A172 (cell line): ENCODE results near the gene CPOX. TPM values are rescaled to one million over a fixed set of nuclear protein-coding genes. Genes with fewer than 3 reads are reported as not detected.
"Not testable (repeated sequence)": the region's sequence is repeated elsewhere in the genome, so short reads cannot be mapped to it uniquely, and the experiment has no call there.

Source experiments
- DNase-seq: peaks from one replicate; pipeline ENCODE4 v3.0.0-alpha.2; 2015; ENCODE audit warnings: low spot score
- total RNA-seq: library from RNA; depleted of rRNA; stranded (reverse); fragments of >200 nt; shearing (Covaris generic); gene quantifications from 2 replicates; pipeline ENCODE4 v1.2.3, GENCODE V29; 2014; rRNA removed

Gene CPOX
- 37.1 and 41.3 TPM in 2 replicates for total RNA-seq

GRCh38 chr3:98593046-98593936 lies at the start of gene CPOX:
Gene CPOX (minus strand): TSS chr3:98593611. CDS start chr3:98593504, 107 bp downstream.
- DNase-seq = peak; percentile 86

GRCh38 chr3:98642769-98643168 lies 49.4 kb upstream of the CPOX start:
- not testable (repeated sequence) for DNase-seq

- DNase-seq = not testable (repeated sequence)
Observed at GRCh38 chr3:98641756-98642155, 48.3 kb upstream of the CPOX start.

- DNase-seq = not testable (repeated sequence)
Observed at GRCh38 chr3:98638515-98638914, 45.1 kb upstream of the CPOX start.

GRCh38 chr3:98630416-98630815 lies 37.0 kb upstream of the CPOX start:
- DNase-seq = no peak

DNA sequence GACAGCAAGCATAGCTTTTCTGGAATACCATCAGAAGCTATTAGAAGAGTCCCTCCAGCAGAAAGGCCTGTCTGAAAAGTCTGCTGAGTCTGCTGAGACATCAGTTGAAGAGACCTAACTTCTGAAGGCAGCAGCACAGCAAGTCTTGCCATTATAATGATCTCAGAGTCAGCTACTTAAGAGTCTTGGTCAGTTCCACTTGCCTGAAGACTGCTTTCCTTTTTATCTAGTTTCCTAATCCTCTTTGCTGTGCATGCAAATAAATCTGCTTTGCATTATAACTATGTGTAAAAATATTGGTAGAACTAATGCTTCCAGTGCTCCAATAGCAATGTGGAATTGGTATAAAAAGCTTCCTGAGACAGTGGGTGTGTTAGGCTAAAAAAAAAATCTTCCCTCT lies 34.9 kb upstream of the CPOX start:
- no peak for DNase-seq

GRCh38 chr3:98626151-98626550 lies 32.7 kb upstream of the CPOX start:
- no peak for DNase-seq

GRCh38 chr3:98623572-98624280 lies 30.3 kb upstream of the CPOX start:
- DNase-seq = no peak

GRCh38 chr3:98617841-98618240 lies 24.4 kb upstream of the CPOX start:
- no peak for DNase-seq

DNA sequence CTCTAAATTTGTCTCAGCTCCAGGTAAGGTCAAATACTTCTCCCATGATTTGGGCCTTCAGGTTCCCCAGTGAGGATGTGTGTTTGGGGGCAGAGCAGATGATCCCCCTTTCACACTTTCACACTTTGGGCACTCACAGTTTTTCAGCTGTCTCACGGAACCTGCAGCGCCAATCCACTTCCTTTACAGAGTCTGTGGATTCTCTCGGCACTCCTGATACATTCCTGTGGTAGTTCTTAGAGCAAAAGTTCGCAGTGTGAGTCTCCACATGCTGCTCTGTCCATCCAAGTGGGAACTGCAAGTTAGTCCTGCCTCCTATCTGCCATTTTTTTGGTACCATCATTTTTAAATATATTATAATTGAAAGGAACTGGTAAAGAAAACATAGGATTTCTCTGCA lies 20.2 kb upstream of the CPOX start:
- DNase-seq = no peak

- DNase-seq = no peak
Observed at GRCh38 chr3:98612996-98613517, 19.6 kb upstream of the CPOX start.

DNA sequence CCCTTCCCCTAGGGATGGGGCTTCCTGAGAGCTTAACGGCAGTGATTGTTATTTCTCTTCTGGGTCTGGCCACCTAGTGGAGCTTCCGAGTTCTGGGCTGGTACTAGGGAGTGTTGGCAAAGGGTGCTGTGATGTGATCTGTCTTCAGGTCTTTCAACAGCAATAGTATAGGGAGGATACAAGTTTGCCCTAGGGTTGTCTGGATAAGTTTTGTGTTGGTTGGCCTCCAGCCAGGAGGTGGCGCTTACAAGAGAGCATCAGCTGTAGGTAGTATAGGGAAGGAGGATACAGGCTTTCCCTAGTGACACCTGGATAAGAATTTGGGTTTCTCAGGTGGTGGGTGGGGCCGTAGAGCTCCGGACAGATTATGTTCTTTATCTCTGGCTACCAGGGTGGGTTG lies 19.2 kb upstream of the CPOX start:
- no peak for DNase-seq

- no peak for DNase-seq
Observed at GRCh38 chr3:98608029-98608428, 14.6 kb upstream of the CPOX start.

DNA sequence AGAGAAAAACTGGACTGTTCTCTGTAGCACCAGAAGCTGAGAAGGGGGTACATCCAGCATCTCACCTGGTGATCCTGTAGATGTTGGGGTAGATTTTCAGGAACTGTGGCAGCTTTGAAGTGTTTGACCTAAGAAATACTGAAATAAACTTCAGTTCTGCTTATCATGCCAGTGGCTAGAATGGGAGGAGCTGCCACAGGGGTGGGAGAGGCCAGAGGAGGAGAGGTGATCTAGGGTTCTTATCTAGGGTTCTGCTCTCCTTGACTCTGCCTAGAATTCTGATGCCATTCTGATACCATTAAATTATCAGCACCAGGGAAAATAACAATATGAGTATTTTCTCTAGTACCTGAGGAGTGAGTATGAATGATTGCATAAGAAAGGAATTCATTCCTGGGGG lies 10.2 kb upstream of the CPOX start:
- no peak for DNase-seq

DNA sequence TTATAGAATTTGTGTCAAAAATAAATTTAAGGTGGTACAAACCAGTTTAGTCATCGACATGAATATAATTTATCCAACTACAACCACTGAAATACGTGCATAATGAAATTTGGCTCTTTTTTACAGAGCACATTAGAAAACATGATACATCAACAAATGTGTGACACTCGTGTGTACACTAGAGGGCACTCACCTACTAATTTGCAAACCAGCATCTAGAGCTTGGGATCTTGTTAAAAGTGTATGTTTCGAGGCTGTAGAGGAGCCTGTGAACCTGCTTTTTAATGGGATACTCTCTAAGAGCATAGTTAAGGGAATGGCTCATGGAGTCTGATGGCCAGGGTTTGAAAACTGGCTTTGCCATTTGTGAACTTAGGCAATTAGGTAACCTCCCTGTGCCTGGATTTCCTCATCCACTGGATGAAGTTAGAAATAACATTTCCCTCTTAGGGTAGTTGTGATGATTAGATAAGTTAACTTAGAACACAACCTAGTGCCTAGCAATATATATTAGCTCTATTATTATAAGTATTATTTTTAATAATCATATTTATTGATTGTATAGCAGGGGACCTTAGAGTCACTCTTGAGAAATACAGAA lies 8.8 kb upstream of the CPOX start:
- peak; percentile 69 for DNase-seq

DNA sequence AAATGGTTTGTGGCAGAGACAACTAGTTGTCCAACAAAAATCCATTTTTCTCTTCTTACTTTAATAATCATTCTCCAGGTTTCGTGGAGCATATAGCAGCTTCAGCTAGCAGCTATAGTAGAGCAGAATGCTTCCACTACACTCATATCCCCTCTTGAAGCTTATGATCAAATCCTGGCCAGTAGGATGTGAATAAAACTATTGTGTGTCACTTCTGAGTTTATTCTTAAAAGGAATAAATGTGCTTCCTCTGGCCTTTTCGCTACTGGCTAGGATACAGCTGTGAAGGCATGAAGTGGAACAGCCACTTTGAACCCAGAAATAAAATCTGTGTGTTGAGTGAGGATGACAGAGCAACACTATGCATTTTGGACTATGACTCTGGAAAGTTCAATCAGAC lies 7.8 kb upstream of the CPOX start:
- no peak for DNase-seq

DNA sequence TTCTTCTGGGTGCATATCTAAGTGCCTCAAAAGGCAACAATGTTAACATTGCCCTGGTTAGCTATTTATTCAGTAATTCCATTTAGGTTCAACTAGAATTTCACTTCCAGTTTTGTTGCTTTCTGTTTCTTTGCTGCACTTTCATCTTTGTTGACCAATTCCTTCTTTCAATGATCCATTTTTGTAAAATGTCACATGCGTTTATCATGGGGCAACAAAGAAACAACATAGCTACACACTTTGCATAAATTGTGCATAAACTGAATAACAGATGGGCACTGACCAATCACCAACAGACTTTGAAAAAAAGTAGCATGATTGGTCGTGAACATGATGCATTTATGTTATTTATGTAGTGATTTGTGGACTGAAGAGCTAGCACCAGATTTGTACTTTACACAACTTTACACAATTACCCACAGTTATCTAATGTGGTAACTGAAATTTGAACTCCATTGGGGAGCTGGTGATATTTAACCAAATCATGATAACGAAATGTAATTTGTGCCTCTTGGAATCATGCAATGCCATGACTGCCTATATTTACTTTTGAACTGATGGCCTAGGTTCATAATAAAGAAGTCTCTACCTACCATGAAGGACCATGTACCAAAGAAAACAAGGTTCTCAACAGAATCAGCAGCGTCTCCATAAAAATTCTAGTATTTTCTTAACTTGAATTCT lies 7.1 kb upstream of the CPOX start:
- no peak for DNase-seq

GRCh38 chr3:98599647-98600411 lies 6.4 kb upstream of the CPOX start:
- no peak for DNase-seq

DNA sequence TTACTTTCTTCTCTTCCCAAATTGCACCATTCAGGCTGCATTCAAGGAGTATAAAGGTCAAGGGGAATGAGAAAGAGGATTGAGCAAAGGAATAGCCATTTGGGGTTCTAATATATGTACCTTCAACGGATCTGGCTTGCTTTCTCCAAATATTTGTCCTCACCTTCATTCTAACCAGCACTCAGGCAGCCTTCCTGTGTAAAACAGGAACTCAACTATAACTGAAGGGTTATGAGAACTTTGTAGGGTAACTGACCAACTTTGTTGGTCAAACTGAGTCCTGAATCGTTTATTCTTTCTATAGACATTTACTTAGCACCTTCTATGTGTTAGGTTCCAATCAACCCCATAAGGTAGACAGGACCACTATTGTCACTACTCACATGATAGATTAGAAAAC lies 5.1 kb upstream of the CPOX start:
- DNase-seq = no peak

- peak; percentile 47 for DNase-seq
Observed at GRCh38 chr3:98596541-98597500, 3.4 kb upstream of the CPOX start.
